Suprapubic skin (tissue), 4 donors: ENCODE results near the gene GNGT2. TPM values are rescaled to one million over a fixed set of nuclear protein-coding genes. Genes with fewer than 3 reads are reported as not detected.

ENCODE experiments used
- DNase-seq, 2 donors: peaks; one replicate each; pipeline ENCODE4 v3.0.0-alpha.2; 2019; ENCODE audit warnings: low spot score in 2 of 2
- H3K27ac ChIP-seq: fragments of 200-600 bp; sonication (generic); one replicate; pipeline ENCODE4 v1.5.1; 2019
- H3K27me3 ChIP-seq: fragments of 200-600 bp; sonication (generic); one replicate; pipeline ENCODE4 v1.5.1; 2019
- H3K36me3 ChIP-seq: fragments of 200-600 bp; sonication (generic); one replicate; pipeline ENCODE4 v1.5.1; 2019
- H3K4me1 ChIP-seq: fragments of 200-600 bp; sonication (generic); one replicate; pipeline ENCODE4 v1.5.1; 2019
- H3K4me3 ChIP-seq: fragments of 200-600 bp; sonication (generic); one replicate; pipeline ENCODE4 v1.5.1; 2019; ENCODE audit warnings: mild to moderate bottlenecking
- H3K9me3 ChIP-seq: fragments of 200-600 bp; sonication (generic); one replicate; pipeline ENCODE4 v1.5.1; 2019
- EP300 ChIP-seq: sonication (generic); formaldehyde crosslinking; IDR thresholded peaks from one replicate; pipeline ENCODE4 v1.6.1; 2017; ENCODE audit warnings: antibody characterized with exemption
- POLR2A ChIP-seq, 2 donors: fragments of 450-650 bp; IDR thresholded peaks; one replicate each; pipeline ENCODE4 v1.6.1; 2017; ENCODE audit warnings: antibody characterized with exemption in 2 of 2, mild to moderate bottlenecking in 2 of 2, moderate library complexity in 2 of 2
- POLR2AphosphoS5 ChIP-seq, 3 donors: sonication (generic); formaldehyde crosslinking; IDR thresholded peaks; one replicate each; pipeline ENCODE4 v1.6.1; 2017; ENCODE audit warnings: antibody characterized with exemption in 3 of 3
- WGBS: methylation state at CpG from one replicate; pipeline ENCODE4 v1.1.5; 2018; 5-methylcytosine and 5-hydroxymethylcytosine counted together
- total RNA-seq, 4 donors: library from RNA; depleted of rRNA; stranded (reverse); fragments of >200 nt; gene quantifications; one replicate each; pipeline ENCODE4 v1.1.0, GENCODE V29; 2016
- TF ChIP-seq, protein P1 (sequence below), 2 donors: fragments of 200-600 bp in 1 of 2; fragments of 450-650 bp in 1 of 2; sonication (generic) in 1 of 2; IDR thresholded peaks; one replicate each; pipeline ENCODE4 v1.5.1; 2016 to 2019; ENCODE audit warnings: antibody characterized with exemption in 2 of 2, mild to moderate bottlenecking in 1 of 2, moderate library complexity in 1 of 2

The GNGT2 gene
- total RNA-seq, 4 donors from 2014 or later = 1.7 TPM; not detected in 3

DNA sequence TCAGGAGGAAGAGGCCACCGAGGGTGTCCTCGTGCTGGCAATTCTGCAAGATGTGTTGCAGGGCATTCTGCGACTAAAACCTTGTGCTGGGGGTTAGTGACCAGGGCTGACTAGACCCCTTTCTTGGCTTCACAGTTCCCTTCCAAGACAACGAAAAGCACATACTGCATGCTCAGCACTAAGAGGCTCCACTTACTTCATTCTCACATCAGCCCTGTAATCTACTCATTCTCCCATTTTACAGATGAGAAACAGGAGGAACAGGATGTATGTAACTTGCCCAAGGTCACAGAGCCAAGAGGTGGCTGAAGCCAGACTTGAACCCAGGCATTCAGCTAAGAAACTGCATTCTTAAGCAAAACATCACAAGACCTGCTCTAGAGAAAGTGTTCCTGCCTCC is 25.5 kb upstream of the GNGT2 start:
- H3K27ac ChIP-seq = no peak overlapping the region
- peaks cover 4% of the 10 kb centered on the region for H3K27me3 ChIP-seq
- TF ChIP-seq, protein P1, sequence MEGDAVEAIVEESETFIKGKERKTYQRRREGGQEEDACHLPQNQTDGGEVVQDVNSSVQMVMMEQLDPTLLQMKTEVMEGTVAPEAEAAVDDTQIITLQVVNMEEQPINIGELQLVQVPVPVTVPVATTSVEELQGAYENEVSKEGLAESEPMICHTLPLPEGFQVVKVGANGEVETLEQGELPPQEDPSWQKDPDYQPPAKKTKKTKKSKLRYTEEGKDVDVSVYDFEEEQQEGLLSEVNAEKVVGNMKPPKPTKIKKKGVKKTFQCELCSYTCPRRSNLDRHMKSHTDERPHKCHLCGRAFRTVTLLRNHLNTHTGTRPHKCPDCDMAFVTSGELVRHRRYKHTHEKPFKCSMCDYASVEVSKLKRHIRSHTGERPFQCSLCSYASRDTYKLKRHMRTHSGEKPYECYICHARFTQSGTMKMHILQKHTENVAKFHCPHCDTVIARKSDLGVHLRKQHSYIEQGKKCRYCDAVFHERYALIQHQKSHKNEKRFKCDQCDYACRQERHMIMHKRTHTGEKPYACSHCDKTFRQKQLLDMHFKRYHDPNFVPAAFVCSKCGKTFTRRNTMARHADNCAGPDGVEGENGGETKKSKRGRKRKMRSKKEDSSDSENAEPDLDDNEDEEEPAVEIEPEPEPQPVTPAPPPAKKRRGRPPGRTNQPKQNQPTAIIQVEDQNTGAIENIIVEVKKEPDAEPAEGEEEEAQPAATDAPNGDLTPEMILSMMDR (IDR thresholded peaks at IDR 0.05) = no peak
- TF ChIP-seq EP300 = no peak
- no peak for TF ChIP-seq POLR2A (IDR thresholded peaks at IDR 0.05)
- no peak for TF ChIP-seq POLR2AphosphoS5 (IDR thresholded peaks at IDR 0.05)
- no peaks in the 10 kb centered on the region for H3K9me3 ChIP-seq
- WGBS = 64% methylated on average over 3 of the region's 4 CpGs
- H3K36me3 ChIP-seq = no peaks in the 10 kb centered on the region
- no peak for DNase-seq
- H3K4me3 ChIP-seq = no peak overlapping the region
- peaks cover 8% of the 10 kb centered on the region for H3K4me1 ChIP-seq

DNA sequence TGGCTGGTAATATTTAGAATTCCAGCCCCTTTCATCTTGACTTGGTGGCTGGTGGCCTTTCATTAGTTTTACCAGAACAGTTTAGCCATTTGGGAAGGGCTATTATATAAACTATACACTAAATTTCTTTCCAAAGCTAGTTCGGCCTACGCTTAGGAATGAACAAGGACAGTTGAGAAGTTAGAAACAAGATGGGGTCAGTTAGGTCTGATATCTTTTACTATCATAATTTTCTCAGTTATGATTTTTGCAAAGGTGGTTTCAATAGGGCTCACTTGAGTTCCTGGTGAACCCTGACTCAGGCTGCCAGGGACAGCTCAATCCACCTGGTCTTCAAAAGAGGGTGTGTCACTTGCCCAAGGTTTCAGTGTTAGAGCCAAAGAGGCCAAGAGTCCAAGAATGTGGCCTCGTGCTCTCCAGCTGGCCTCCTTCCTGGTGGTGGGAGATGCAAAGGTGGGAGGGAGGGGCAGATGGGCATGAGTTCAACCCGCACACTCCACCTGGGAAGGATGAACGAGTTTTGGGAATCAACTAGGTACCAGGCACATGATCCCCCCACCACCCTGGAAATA is 24.2 kb upstream of the GNGT2 start:
- peaks cover 17% of the 10 kb centered on the region for H3K27me3 ChIP-seq
- peaks cover 20% of the 10 kb centered on the region for H3K4me1 ChIP-seq
- H3K4me3 ChIP-seq = no peak overlapping the region
- H3K36me3 ChIP-seq = no peaks in the 10 kb centered on the region
- DNase-seq = no peak
- TF ChIP-seq, protein P1 (IDR thresholded peaks at IDR 0.05) = no peak
- no peak for TF ChIP-seq POLR2A (IDR thresholded peaks at IDR 0.05)
- TF ChIP-seq POLR2AphosphoS5 (IDR thresholded peaks at IDR 0.05) = no peak
- no peak for TF ChIP-seq EP300
- H3K9me3 ChIP-seq = no peaks in the 10 kb centered on the region
- H3K27ac ChIP-seq = no peak overlapping the region
- WGBS = 90% methylated on average over 5 of the region's 5 CpGs

GRCh38 chr17:49231563-49231894 is 21.2 kb upstream of the GNGT2 start:
- H3K9me3 ChIP-seq = no peaks in the 10 kb centered on the region
- H3K4me1 ChIP-seq = peaks cover 17% of the 10 kb centered on the region
- TF ChIP-seq, protein P1 (IDR thresholded peaks at IDR 0.05) = no peak
- no peak for TF ChIP-seq EP300
- no peak for TF ChIP-seq POLR2A (IDR thresholded peaks at IDR 0.05)
- TF ChIP-seq POLR2AphosphoS5 (IDR thresholded peaks at IDR 0.05) = no peak
- peaks cover 33% of the 10 kb centered on the region for H3K27me3 ChIP-seq
- no peak overlapping the region for H3K4me3 ChIP-seq
- WGBS = 74% methylated on average over 7 of the region's 7 CpGs
- H3K27ac ChIP-seq = no peak overlapping the region
- no peaks in the 10 kb centered on the region for H3K36me3 ChIP-seq
- DNase-seq = no peak

GRCh38 chr17:49230636-49231562 is 20.5 kb upstream of the GNGT2 start, which contains the start of gene PHOSPHO1:
TSS of gene PHOSPHO1 (minus strand) at chr17:49230787. CDS start at chr17:49226691, 4,096 bp downstream.
- Histone ChIP-seq H3K36me3 (no peaks in the 10 kb centered on the region), H3K27me3 (peaks cover 39% of the 10 kb centered on the region), H3K4me3 (peak within 1 kb of the TSS; percentile 53), H3K4me1 (peaks cover 17% of the 10 kb centered on the region), H3K9me3 (no peaks in the 10 kb centered on the region), H3K27ac (no peak within 1 kb of the TSS)
- peak; percentile 84 for DNase-seq
- TF ChIP-seq, protein P1 (IDR thresholded peaks at IDR 0.05) = no peak
- no peak for TF ChIP-seq POLR2AphosphoS5 (IDR thresholded peaks at IDR 0.05)
- TF ChIP-seq EP300 = no peak
- no peak for TF ChIP-seq POLR2A (IDR thresholded peaks at IDR 0.05)
- WGBS = 9% methylated on average over 41 of the region's 58 CpGs
